SU-DHL-6 (cell line): Measurements from ENCODE around the gene OR10D3.

Experiments used
- H2AFZ ChIP-seq: fragments of 200-600 bp; sonication (generic); 2 replicates; pipeline ENCODE4 v1.6.1; 2014; ENCODE audit warnings: low read depth, mild to moderate bottlenecking, moderate library complexity, mixed read lengths, antibody characterized with exemption, low read length; ENCODE audit not compliant: severe bottlenecking
- H3F3A ChIP-seq: fragments of 200-600 bp; shearing (Covaris generic); 2 replicates; pipeline ENCODE4 v1.6.0; 2016; ENCODE audit warnings: antibody characterized with exemption, mild to moderate bottlenecking; ENCODE audit not compliant: insufficient read depth
- H3K27ac ChIP-seq: fragments of 200-600 bp; sonication (generic); 2 replicates; pipeline ENCODE4 v1.5.1; 2016; ENCODE audit warnings: low read depth, mild to moderate bottlenecking, low read length, moderate library complexity, mixed read lengths
- H3K27me3 ChIP-seq: fragments of 200-600 bp; sonication (generic), shearing (Covaris generic); 2 replicates; pipeline ENCODE4 v1.6.0; 2014; ENCODE audit warnings: mild to moderate bottlenecking, low read length
- H3K36me3 ChIP-seq: fragments of 200-600 bp; sonication (generic); 2 replicates; pipeline ENCODE4 v1.6.1; 2014; ENCODE audit warnings: mild to moderate bottlenecking, low read length, mixed read lengths
- H3K4me2 ChIP-seq: fragments of 300-600, 200-600 bp; shearing (Covaris generic), sonication (generic); 2 replicates; pipeline ENCODE4 v1.6.0; 2014; ENCODE audit warnings: low read length, low read depth, mild to moderate bottlenecking; ENCODE audit not compliant: poor library complexity, severe bottlenecking
- H3K4me3 ChIP-seq: fragments of 200-600 bp; sonication (generic); 2 replicates; pipeline ENCODE4 v1.5.1; 2014; ENCODE audit warnings: antibody characterized with exemption, low read length, mild to moderate bottlenecking, mixed read lengths; ENCODE audit not compliant: insufficient read depth, poor library complexity, severe bottlenecking
- H3K79me2 ChIP-seq: fragments of 200-600 bp; sonication (generic); 2 replicates; pipeline ENCODE4 v1.6.1; 2014; ENCODE audit warnings: mild to moderate bottlenecking, low read length, moderate library complexity; ENCODE audit not compliant: insufficient read depth
- H3K9ac ChIP-seq: fragments of 200-600 bp; sonication (generic); 2 replicates; pipeline ENCODE4 v1.7.0; 2014; ENCODE audit warnings: mild to moderate bottlenecking, low read length
- H3K9me2 ChIP-seq: fragments of 200-600 bp; sonication (generic); replicated peaks from 2 replicates; pipeline ENCODE4 v1.6.1; 2014; ENCODE audit warnings: low read length; ENCODE audit not compliant: insufficient read depth
- H3K9me3 ChIP-seq: fragments of 200-600 bp; sonication (generic); 2 replicates; pipeline ENCODE4 v1.6.1; 2014; ENCODE audit warnings: low read length, mixed read lengths; ENCODE audit not compliant: insufficient read depth
- H4K20me1 ChIP-seq: fragments of 200-600 bp; sonication (generic); 2 replicates; pipeline ENCODE4 v1.6.1; 2014; ENCODE audit warnings: low read depth, mild to moderate bottlenecking, antibody characterized with exemption, low read length, moderate library complexity, mixed read lengths
- CTCF ChIP-seq: fragments of 200-600 bp; sonication (generic); IDR thresholded peaks from one replicate; pipeline ENCODE4 v1.5.1; 2017; ENCODE audit warnings: antibody characterized with exemption, mild to moderate bottlenecking, low read length, moderate library complexity; ENCODE audit not compliant: insufficient read depth, poor library complexity, severe bottlenecking
- EZH2phosphoT487 ChIP-seq: fragments of 200-600 bp; sonication (generic), shearing (Covaris generic); conservative IDR thresholded peaks from 2 replicates; pipeline ENCODE4 v1.6.1; 2018; ENCODE audit warnings: mild to moderate bottlenecking, antibody characterized with exemption, low read length, moderate library complexity, mixed read lengths

Gene OR10D3

GRCh38 chr11:124199702-124200101 is 16.6 kb downstream of the OR10D3 start:
- Histone ChIP-seq H3F3A (no peaks in the 10 kb centered on the region), H3K4me2 (no peak overlapping the region), H3K27ac (no peak overlapping the region), H3K4me3 (no peak overlapping the region), H3K27me3 (no peaks in the 10 kb centered on the region), H3K36me3 (no peaks in the 10 kb centered on the region), H3K79me2 (no peaks in the 10 kb centered on the region), H2AFZ (no peak overlapping the region), H3K9me2 (no peaks in the 10 kb centered on the region), H3K9me3 (no peaks in the 10 kb centered on the region), H4K20me1 (no peaks in the 10 kb centered on the region), H3K9ac (no peak overlapping the region)
- TF ChIP-seq EZH2phosphoT487, result no peak
- no peak for TF ChIP-seq CTCF

DNA sequence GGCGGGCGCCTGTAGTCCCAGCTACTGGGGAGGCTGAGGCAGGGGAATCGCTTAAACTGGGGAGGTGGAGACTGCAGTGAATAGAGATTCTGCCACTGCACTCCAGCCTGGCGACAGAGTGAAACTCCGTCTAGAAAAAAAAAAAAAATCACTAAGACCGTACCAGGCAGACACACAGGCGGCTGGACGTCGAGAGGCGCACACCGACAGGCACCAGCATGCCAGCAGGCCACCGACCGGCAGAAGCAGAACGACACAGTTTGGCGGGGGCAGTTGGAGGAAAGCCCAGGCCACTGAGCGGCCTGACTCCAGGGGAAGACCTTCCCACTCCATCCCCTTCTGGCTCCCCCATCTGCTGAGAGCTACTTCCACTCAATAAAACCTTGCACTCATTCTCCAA is 17.5 kb downstream of the OR10D3 start:
- Histone ChIP-seq H3K27me3 (no peaks in the 10 kb centered on the region), H3K9me3 (no peaks in the 10 kb centered on the region), H3K4me2 (no peak overlapping the region), H3K27ac (no peak overlapping the region), H3K4me3 (no peak overlapping the region), H3F3A (no peaks in the 10 kb centered on the region), H4K20me1 (no peaks in the 10 kb centered on the region), H3K9ac (no peak overlapping the region), H3K79me2 (no peaks in the 10 kb centered on the region), H2AFZ (no peak overlapping the region), H3K36me3 (no peaks in the 10 kb centered on the region), H3K9me2 (no peaks in the 10 kb centered on the region)
- TF ChIP-seq CTCF, result no peak
- no peak for TF ChIP-seq EZH2phosphoT487

GRCh38 chr11:124202951-124203350 is 19.8 kb downstream of the OR10D3 start:
- H3K9me2 ChIP-seq, result no peaks in the 10 kb centered on the region
- H4K20me1 ChIP-seq, result no peaks in the 10 kb centered on the region
- no peaks in the 10 kb centered on the region for H3K9me3 ChIP-seq
- H3K27ac ChIP-seq, result no peak overlapping the region
- H3F3A ChIP-seq, result no peaks in the 10 kb centered on the region
- H3K4me2 ChIP-seq, result no peak overlapping the region
- no peak overlapping the region for H3K4me3 ChIP-seq
- no peaks in the 10 kb centered on the region for H3K27me3 ChIP-seq
- no peak overlapping the region for H2AFZ ChIP-seq
- TF ChIP-seq CTCF (no peak), EZH2phosphoT487 (no peak)
- H3K79me2 ChIP-seq, result no peaks in the 10 kb centered on the region
- no peak overlapping the region for H3K9ac ChIP-seq
- H3K36me3 ChIP-seq, result no peaks in the 10 kb centered on the region
